Liver (tissue), 9 donors: ENCODE measurements around the gene CUX1. TPM values are rescaled to one million over a fixed set of nuclear protein-coding genes. Genes with fewer than 3 reads are reported as not detected.

Experiments
- DNase-seq: peaks from one replicate; pipeline ENCODE4 v3.0.0-alpha.2; 2017; ENCODE audit warnings: low spot score
- H3K27ac ChIP-seq, 2 donors: one replicate each; pipeline ENCODE4 v1.7.0; 2013; ENCODE audit warnings: inconsistent platforms in 2 of 2, low read length in 2 of 2, control low read depth in 1 of 2, low read depth in 1 of 2, mild to moderate bottlenecking in 1 of 2
- H3K27me3 ChIP-seq, 4 donors: one replicate each; pipeline versions ENCODE4 v1.6.1 to v1.7.0; 2013; ENCODE audit warnings: low read length in 3 of 4, inconsistent platforms in 1 of 4, mild to moderate bottlenecking in 1 of 4, moderate library complexity in 1 of 4; ENCODE audit not compliant: control insufficient read depth in 4 of 4, insufficient read depth in 4 of 4
- H3K36me3 ChIP-seq, 4 donors: one replicate each; pipeline versions ENCODE4 v1.6.1 to v1.7.0; 2013; ENCODE audit warnings: low read length in 3 of 4, mild to moderate bottlenecking in 3 of 4, low read depth in 1 of 4, moderate library complexity in 1 of 4; ENCODE audit not compliant: control insufficient read depth in 4 of 4, insufficient read depth in 3 of 4
- H3K4me1 ChIP-seq, 4 donors: one replicate each; pipeline versions ENCODE4 v1.6.1 to v1.7.0; 2013; ENCODE audit warnings: low read length in 3 of 4, mild to moderate bottlenecking in 3 of 4, moderate library complexity in 1 of 4; ENCODE audit not compliant: control insufficient read depth in 4 of 4, insufficient read depth in 4 of 4
- H3K4me3 ChIP-seq, 3 donors: one replicate each; pipeline versions ENCODE4 v1.6.1 to v1.7.0; 2013; ENCODE audit warnings: low read length in 3 of 3, control low read depth in 1 of 3, low read depth in 1 of 3, mild to moderate bottlenecking in 1 of 3
- H3K9ac ChIP-seq, 2 donors: one replicate each; pipeline ENCODE4 v1.7.0; 2013; ENCODE audit warnings: low read length in 2 of 2, mild to moderate bottlenecking in 2 of 2, moderate library complexity in 2 of 2, control low read depth in 1 of 2, low read depth in 1 of 2
- H3K9me3 ChIP-seq, 4 donors: one replicate each; pipeline versions ENCODE4 v1.6.1 to v1.7.0; 2013; ENCODE audit warnings: low read length in 3 of 4; ENCODE audit not compliant: control insufficient read depth in 4 of 4
- EGR1 ChIP-seq, 2 donors: IDR thresholded peaks; 2 replicates each; pipeline ENCODE4 v1.6.1; 2016 to 2018; ENCODE audit warnings: antibody characterized with exemption in 2 of 2, low read depth in 2 of 2
- FOXA1 ChIP-seq: IDR thresholded peaks from 2 replicates; pipeline ENCODE4 v1.6.1; 2016; ENCODE audit warnings: antibody characterized with exemption
- FOXA2 ChIP-seq: IDR thresholded peaks from 2 replicates; pipeline ENCODE4 v1.6.1; 2016; ENCODE audit warnings: antibody characterized with exemption
- GABPA ChIP-seq, 2 donors: IDR thresholded peaks in 1 of 2; conservative IDR thresholded peaks in 1 of 2; 2 replicates each; pipeline ENCODE4 v1.6.1; 2016; ENCODE audit warnings: antibody characterized with exemption in 2 of 2, mild to moderate bottlenecking in 1 of 2, moderate library complexity in 1 of 2
- RAD21 ChIP-seq, 2 donors: IDR thresholded peaks; 2 replicates each; pipeline ENCODE4 v1.6.1; 2016; ENCODE audit warnings: antibody characterized with exemption in 2 of 2, mild to moderate bottlenecking in 2 of 2
- RXRA ChIP-seq, 2 donors: IDR thresholded peaks; 2 replicates each; pipeline ENCODE4 v1.6.1; 2017 to 2018; ENCODE audit warnings: antibody characterized with exemption in 2 of 2, mild to moderate bottlenecking in 1 of 2
- SP1 ChIP-seq: IDR thresholded peaks from 2 replicates; pipeline ENCODE4 v1.6.1; 2018; ENCODE audit warnings: antibody characterized with exemption, mild to moderate bottlenecking
- WGBS: extraction: QIAGEN DNeasy Blood & Tissue Kit; methylation state at CpG from one replicate; pipeline ENCODE4 v1.1.7; 2013; 5-methylcytosine and 5-hydroxymethylcytosine counted together
- polyA plus RNA-seq, 2 donors: library from polyadenylated mRNA; stranded (reverse) in 1 of 2; unstranded in 1 of 2; fragments of 200-250 nt in 1 of 2; fragments of >200 nt in 1 of 2; fragmentation: Nextera tagmentation in 1 of 2; extraction: Ambion mirVana in 1 of 2; gene quantifications; one replicate each; pipeline versions ENCODE4 v1.2.1 to v1.2.3, GENCODE V29; 2013 to 2015
- total RNA-seq, 2 donors: library from RNA; depleted of rRNA; stranded (reverse); fragments of >200 nt; gene quantifications; one replicate each; pipeline ENCODE4 v1.2.3, GENCODE V29; 2014
- TF ChIP-seq, protein P1 (sequence below): IDR thresholded peaks from 2 replicates; pipeline ENCODE4 v1.6.1; 2016; ENCODE audit warnings: antibody characterized with exemption, mild to moderate bottlenecking
- TF ChIP-seq, protein P2 (sequence below): IDR thresholded peaks from 2 replicates; pipeline ENCODE4 v1.6.1; 2016; ENCODE audit warnings: antibody characterized with exemption
- TF ChIP-seq, protein P3 (sequence below): fragments of 150-350 bp; IDR thresholded peaks from 2 replicates; pipeline ENCODE4 v1.5.1; 2017; ENCODE audit warnings: improper control_type of control experiment, low read depth, low read length; ENCODE audit not compliant: missing input control
- donor health status: healthy.
- donor health status: healthy.
- donor health status: healthy.
- donor health status: healthy.
- donor health status: healthy.

CUX1 gene
- total and polyA plus RNA-seq, 4 donors, result 18.6 to 40.6 (median 21.4) TPM

DNA sequence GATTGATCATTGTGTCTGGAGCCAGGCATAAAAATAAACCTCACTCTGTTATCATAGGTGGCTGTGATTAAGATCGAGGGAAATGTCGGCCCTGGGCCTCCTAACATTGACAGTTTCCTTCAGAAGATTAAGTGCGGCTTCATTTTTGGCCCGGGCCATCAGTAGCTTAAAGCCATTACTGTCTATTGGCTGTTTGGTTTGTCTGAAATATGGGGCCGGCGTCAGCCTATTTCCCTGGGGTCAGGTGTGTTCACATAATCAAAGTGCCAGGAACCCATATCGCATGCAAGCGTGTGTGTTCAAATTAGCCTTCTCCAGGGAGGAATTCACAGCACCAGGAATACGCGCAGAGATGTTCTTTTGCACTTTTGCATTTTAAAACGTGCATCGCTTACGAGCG, 114.7 kb downstream of the CUX1 start:
- peaks cover 0 to 3% (median 1%) of the 10 kb centered on the region in 4 donors for H3K9me3 ChIP-seq
- H3K9ac ChIP-seq, result no peak overlapping the region
- no peak overlapping the region for H3K27ac ChIP-seq
- DNase-seq, result no peak
- no peak overlapping the region for H3K4me3 ChIP-seq
- 95% methylated on average over 14 of the region's 14 CpGs for WGBS
- H3K27me3 ChIP-seq, result no peaks in the 10 kb centered on the region
- peaks cover 10 to 39% (median 27%) of the 10 kb centered on the region in 4 donors for H3K4me1 ChIP-seq
- no peak for TF ChIP-seq RAD21 (IDR thresholded peaks at IDR 0.05)
- TF ChIP-seq RXRA (IDR thresholded peaks at IDR 0.05), result no peak
- no peak for TF ChIP-seq EGR1 (IDR thresholded peaks at IDR 0.05; ENCODE audit: low read depth in 2 of 2)
- TF ChIP-seq, protein P1, sequence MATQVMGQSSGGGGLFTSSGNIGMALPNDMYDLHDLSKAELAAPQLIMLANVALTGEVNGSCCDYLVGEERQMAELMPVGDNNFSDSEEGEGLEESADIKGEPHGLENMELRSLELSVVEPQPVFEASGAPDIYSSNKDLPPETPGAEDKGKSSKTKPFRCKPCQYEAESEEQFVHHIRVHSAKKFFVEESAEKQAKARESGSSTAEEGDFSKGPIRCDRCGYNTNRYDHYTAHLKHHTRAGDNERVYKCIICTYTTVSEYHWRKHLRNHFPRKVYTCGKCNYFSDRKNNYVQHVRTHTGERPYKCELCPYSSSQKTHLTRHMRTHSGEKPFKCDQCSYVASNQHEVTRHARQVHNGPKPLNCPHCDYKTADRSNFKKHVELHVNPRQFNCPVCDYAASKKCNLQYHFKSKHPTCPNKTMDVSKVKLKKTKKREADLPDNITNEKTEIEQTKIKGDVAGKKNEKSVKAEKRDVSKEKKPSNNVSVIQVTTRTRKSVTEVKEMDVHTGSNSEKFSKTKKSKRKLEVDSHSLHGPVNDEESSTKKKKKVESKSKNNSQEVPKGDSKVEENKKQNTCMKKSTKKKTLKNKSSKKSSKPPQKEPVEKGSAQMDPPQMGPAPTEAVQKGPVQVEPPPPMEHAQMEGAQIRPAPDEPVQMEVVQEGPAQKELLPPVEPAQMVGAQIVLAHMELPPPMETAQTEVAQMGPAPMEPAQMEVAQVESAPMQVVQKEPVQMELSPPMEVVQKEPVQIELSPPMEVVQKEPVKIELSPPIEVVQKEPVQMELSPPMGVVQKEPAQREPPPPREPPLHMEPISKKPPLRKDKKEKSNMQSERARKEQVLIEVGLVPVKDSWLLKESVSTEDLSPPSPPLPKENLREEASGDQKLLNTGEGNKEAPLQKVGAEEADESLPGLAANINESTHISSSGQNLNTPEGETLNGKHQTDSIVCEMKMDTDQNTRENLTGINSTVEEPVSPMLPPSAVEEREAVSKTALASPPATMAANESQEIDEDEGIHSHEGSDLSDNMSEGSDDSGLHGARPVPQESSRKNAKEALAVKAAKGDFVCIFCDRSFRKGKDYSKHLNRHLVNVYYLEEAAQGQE, result no peak
- no peaks in the 10 kb centered on the region for H3K36me3 ChIP-seq

DNA sequence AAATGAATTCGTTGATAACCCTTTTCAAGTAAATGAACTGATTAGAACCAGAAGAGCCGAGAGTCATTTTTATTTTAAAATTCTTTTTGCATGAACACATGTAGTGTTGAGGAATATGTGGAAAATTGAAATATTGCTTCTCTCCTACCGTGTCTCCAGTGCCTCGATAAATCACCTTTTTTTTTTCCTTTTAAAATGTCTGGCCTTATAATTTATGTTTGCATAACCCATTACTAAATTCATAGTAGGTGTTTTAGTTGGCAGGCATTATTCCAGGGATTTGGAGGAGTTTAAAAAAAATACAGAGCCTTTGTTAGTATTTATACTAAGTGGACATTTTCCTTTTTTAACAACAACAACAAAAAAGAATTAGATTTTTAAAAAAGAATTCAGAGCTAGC, 115.6 kb downstream of the CUX1 start:
- Histone ChIP-seq H3K27me3 (no peaks in the 10 kb centered on the region), H3K9ac (no peak overlapping the region), H3K9me3 (peaks cover 0 to 3% (median 1%) of the 10 kb centered on the region in 4 donors), H3K36me3 (no peaks in the 10 kb centered on the region), H3K4me3 (no peak overlapping the region), H3K27ac (no peak overlapping the region), H3K4me1 (peaks cover 10 to 37% (median 24%) of the 10 kb centered on the region in 4 donors)
- no peak for DNase-seq
- 96% methylated on average over 4 of the region's 4 CpGs for WGBS
- no peak for TF ChIP-seq FOXA1

DNA sequence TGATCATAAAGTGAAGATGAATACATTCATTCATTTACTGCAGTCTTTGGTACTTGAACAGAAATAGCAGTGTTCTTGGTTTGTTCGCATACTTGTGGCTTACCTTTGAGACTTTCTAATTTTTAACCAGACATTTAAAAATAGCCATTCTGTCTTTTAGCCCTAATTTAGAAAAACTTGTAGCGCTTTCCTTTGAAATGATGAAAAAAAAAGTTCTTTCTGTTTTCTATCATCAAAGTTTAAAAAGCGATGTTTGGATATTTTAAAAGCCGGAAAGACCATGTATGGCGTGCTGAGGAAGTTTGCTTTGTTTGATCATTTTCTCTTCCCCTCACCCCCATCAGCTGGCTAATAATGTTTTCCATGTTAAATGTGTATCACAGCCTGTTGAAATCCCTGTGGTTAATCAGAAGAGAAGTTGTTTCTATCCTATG, 116.3 kb downstream of the CUX1 start:
- Histone ChIP-seq H3K9me3 (peaks cover 0 to 3% (median 1%) of the 10 kb centered on the region in 4 donors), H3K27ac (peak overlapping the region in 1 of 2 donors; percentile 94), H3K4me1 (peaks cover 10 to 35% (median 24%) of the 10 kb centered on the region in 4 donors), H3K4me3 (no peak overlapping the region), H3K27me3 (no peaks in the 10 kb centered on the region), H3K36me3 (no peaks in the 10 kb centered on the region), H3K9ac (no peak overlapping the region)
- 86% methylated on average over 5 of the region's 5 CpGs for WGBS
- no peak for DNase-seq
- TF ChIP-seq, protein P2, sequence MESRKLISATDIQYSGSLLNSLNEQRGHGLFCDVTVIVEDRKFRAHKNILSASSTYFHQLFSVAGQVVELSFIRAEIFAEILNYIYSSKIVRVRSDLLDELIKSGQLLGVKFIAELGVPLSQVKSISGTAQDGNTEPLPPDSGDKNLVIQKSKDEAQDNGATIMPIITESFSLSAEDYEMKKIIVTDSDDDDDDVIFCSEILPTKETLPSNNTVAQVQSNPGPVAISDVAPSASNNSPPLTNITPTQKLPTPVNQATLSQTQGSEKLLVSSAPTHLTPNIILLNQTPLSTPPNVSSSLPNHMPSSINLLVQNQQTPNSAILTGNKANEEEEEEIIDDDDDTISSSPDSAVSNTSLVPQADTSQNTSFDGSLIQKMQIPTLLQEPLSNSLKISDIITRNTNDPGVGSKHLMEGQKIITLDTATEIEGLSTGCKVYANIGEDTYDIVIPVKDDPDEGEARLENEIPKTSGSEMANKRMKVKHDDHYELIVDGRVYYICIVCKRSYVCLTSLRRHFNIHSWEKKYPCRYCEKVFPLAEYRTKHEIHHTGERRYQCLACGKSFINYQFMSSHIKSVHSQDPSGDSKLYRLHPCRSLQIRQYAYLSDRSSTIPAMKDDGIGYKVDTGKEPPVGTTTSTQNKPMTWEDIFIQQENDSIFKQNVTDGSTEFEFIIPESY, result no peak
- no peak for TF ChIP-seq GABPA (IDR thresholded peaks at IDR 0.05 in 1 of 2, conservative IDR thresholded peaks at IDR 0.05 in 1 of 2)
- TF ChIP-seq FOXA2, result no peak
- TF ChIP-seq RXRA (IDR thresholded peaks at IDR 0.05), result no peak
- TF ChIP-seq, protein P3, sequence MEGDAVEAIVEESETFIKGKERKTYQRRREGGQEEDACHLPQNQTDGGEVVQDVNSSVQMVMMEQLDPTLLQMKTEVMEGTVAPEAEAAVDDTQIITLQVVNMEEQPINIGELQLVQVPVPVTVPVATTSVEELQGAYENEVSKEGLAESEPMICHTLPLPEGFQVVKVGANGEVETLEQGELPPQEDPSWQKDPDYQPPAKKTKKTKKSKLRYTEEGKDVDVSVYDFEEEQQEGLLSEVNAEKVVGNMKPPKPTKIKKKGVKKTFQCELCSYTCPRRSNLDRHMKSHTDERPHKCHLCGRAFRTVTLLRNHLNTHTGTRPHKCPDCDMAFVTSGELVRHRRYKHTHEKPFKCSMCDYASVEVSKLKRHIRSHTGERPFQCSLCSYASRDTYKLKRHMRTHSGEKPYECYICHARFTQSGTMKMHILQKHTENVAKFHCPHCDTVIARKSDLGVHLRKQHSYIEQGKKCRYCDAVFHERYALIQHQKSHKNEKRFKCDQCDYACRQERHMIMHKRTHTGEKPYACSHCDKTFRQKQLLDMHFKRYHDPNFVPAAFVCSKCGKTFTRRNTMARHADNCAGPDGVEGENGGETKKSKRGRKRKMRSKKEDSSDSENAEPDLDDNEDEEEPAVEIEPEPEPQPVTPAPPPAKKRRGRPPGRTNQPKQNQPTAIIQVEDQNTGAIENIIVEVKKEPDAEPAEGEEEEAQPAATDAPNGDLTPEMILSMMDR, result no peak
- no peak for TF ChIP-seq SP1
